ENCODE measurements around the gene OR1A2. TPM values are rescaled to one million over a fixed set of nuclear protein-coding genes. Genes with fewer than 3 reads are reported as not detected.
"Not testable (repeated sequence)": the region's sequence is repeated elsewhere in the genome, so short reads cannot be mapped to it uniquely, and the experiment has no call there.

Gene OR1A2
- total RNA-seq, 2 experiments from 2014 or later, result not detected

DNA sequence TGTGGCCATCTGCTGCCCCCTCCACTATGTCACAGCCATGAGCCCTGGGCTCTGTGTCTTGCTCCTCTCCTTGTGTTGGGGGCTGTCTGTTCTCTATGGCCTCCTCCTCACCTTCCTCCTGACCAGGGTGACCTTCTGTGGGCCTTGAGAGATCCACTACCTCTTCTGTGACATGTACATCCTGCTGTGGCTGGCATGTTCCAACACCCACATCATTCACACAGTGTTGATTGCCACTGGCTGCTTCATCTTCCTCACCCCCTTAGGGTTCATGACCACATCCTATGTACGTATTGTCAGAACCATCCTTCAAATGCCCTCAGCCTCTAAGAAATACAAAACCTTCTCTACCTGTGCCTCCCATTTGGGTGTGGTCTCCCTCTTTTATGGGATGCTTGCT, 43.7 kb downstream of the OR1A2 start:
- H3K9me3 Mint-ChIP-seq (ENCODE audit: low read depth); ATAC-seq: not testable (repeated sequence)

DNA sequence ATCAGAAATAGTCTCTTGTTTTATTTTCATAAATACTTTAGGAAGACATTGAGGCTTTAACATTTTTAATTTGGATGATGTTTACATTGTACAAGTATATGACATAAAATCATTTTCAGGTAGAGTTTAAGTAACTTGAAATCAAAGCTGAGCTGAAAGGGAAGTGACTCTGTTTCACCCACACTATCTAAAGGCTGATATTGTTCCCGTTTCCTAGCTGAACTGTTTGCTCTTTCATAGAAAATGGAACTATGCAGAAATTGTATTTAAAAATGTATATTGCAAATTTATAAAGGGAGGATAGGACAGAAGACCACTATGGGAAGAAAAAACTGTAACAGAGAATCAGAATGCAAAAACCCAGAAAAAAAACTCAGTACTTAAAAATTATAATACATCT, 47.5 kb downstream of the OR1A2 start:
- H3K9me3 Mint-ChIP-seq (ENCODE audit: low read depth); H3K27me3 Mint-ChIP-seq; H3K4me3 Mint-ChIP-seq; H3K4me1 Mint-ChIP-seq; H3K36me3 Mint-ChIP-seq; H3K27ac Mint-ChIP-seq; ATAC-seq; DNase-seq; CTCF ChIA-PET: not testable (repeated sequence)

More for the DNA sequence above, 43.7 kb downstream of the OR1A2 start:
- H3K27ac Mint-ChIP-seq, H3K4me1 Mint-ChIP-seq, H3K36me3 Mint-ChIP-seq, CTCF ChIA-PET, DNase-seq, H3K4me3 Mint-ChIP-seq, H3K27me3 Mint-ChIP-seq: not testable (repeated sequence)

Other genes with a start within 250 kb of the OR1A2 start
- not detected for gene OR1D5, start 133.9 kb upstream of the OR1A2 start, total RNA-seq
- not detected for gene OR1D2, start 93.1 kb upstream of the OR1A2 start, total RNA-seq
- not detected for gene OR1G1, start 70.0 kb upstream of the OR1A2 start, total RNA-seq
- not detected for gene OR1A1, start 10.1 kb downstream of the OR1A2 start, total RNA-seq
- under 1 TPM; 0.20 to 0.23 TPM for gene OR3A1, start 100.8 kb downstream of the OR1A2 start, total RNA-seq
- 1 to 10 TPM; 2.3 to 2.5 TPM for gene OR3A2, start 188.8 kb downstream of the OR1A2 start, total RNA-seq
- not detected for gene OR1E1, start 200.9 kb downstream of the OR1A2 start, total RNA-seq
- gene OR3A3, start 213.9 kb downstream of the OR1A2 start, total RNA-seq, result not detected
- gene OR1E2, start 236.3 kb downstream of the OR1A2 start, total RNA-seq, result not detected

Data from activated CD8-positive, alpha-beta memory T cell treated with anti-CD3 and anti-CD28 coated beads, Interleukin-2, amount 10 ng/mL, durations not matched to agents 7 days and 5 days (primary cell).